Stimulated activated CD8-positive, alpha-beta memory T cell treated with anti-CD3 and anti-CD28 coated beads, Interleukin-15, amount 100 ng/mL, for 4 hours (primary cell): ENCODE measurements around the gene COLGALT1.
"Not testable (repeated sequence)": the region's sequence is repeated elsewhere in the genome, so short reads cannot be mapped to it uniquely, and the experiment has no call there.

Experiments
- DNase-seq, 2 donors: peaks; one replicate each; pipeline ENCODE4 v3.0.0-alpha.2; 2020; ENCODE audit warnings: low read depth in 2 of 2

COLGALT1 gene

GRCh38 chr19:17532557-17532956, 22.9 kb upstream of the COLGALT1 start:
- no peak for DNase-seq

- no peak for DNase-seq
Observed at GRCh38 chr19:17534767-17535166, 20.7 kb upstream of the COLGALT1 start.

- no peak for DNase-seq
Observed at GRCh38 chr19:17536955-17537354, 18.5 kb upstream of the COLGALT1 start.

GRCh38 chr19:17538684-17539237, 16.7 kb upstream of the COLGALT1 start:
- no peak for DNase-seq

- peak; percentile 79 to 91 for DNase-seq
Observed at GRCh38 chr19:17539238-17540117, 16.0 kb upstream of the COLGALT1 start.

GRCh38 chr19:17540174-17540573, 15.3 kb upstream of the COLGALT1 start:
- DNase-seq, result no peak

DNA sequence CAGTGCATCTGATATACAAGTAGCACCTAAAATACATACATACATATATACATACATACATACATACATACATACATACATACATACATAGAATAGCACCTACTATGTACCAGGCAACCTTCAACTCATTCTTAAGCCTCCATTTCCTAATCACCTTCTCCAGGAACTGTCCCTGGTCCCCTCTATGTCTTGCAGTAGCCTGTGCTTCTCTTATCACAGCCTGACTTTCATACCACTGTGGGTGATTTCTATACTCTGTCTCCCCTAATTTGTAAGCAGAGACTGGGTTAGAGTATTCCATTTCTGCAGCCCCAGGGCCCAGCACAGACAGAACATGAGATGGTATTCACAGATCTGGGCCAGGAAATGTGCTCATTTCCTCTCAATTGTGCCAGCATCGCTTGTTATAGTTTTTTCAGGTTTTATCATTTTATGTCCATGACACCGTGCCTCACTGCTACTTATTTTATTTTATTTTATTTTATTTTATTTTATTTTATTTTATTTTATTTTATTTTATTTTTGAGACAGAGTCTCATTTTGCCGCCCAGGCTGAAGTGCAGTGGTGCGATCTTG, 14.2 kb upstream of the COLGALT1 start:
- no peak for DNase-seq

DNA sequence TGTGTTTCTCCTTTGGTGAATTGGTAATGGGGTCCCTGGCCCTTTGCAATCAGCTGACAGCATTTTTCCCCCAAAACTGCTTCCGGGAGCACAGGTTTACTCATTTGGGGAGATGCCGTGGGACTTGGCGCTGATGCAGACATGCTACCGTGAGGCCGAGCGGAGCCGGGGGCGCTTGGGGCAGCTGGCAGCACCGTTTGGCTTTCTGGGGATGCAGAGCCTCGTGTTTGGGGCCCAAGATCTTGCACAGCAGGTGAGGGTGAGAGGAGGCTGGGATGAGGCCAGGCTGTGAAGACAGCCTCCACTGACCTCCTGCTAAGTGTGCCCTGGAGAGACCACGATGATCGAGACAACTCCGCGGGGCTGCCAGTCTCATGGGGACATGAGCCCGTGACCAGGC, 13.4 kb upstream of the COLGALT1 start:
- DNase-seq, result no peak

- DNase-seq, result no peak
Observed at GRCh38 chr19:17542793-17543582, 12.5 kb upstream of the COLGALT1 start.

DNA sequence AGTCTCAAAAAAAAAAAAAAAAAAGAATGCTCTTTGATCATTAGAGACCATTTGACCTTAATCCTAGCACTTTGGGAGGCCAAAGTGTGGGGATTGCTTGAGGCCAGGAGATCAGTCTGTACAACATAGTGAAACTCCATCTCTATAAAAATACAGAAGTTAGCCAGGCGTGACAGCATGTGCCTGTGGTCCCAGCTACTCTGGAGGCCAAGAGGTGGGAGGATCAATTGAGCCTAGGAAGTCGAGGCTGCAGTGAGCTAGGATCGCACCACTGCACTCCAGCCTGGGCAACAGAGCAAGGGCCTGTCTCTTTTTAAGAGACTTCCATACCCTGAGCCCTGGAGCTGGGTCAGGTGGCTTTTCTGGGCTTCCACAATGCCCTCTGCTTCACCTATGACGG, 11.5 kb upstream of the COLGALT1 start:
- DNase-seq, result no peak

- no peak for DNase-seq
Observed at GRCh38 chr19:17544418-17544817, 11.0 kb upstream of the COLGALT1 start.

DNA sequence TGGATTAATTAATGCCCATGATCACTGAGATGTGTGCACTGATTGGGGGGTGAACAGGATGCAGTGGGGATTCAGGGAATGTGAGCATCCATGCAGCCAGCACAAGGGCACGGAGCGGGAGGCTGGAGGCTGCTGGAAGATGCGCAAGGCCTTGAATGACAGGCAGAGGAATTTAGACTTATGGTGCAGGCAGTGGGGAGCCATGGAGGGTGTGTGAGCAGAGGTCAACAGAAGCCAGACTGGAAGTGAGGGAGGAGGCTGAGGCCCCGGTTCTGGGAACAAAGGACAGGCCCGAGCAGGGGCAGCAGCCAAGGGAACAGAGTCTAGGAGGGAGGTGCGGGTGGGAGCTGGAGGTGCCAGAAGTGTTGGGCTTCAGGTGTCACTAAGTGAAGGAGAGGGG, 7.3 kb upstream of the COLGALT1 start:
- DNase-seq, result no peak

DNA sequence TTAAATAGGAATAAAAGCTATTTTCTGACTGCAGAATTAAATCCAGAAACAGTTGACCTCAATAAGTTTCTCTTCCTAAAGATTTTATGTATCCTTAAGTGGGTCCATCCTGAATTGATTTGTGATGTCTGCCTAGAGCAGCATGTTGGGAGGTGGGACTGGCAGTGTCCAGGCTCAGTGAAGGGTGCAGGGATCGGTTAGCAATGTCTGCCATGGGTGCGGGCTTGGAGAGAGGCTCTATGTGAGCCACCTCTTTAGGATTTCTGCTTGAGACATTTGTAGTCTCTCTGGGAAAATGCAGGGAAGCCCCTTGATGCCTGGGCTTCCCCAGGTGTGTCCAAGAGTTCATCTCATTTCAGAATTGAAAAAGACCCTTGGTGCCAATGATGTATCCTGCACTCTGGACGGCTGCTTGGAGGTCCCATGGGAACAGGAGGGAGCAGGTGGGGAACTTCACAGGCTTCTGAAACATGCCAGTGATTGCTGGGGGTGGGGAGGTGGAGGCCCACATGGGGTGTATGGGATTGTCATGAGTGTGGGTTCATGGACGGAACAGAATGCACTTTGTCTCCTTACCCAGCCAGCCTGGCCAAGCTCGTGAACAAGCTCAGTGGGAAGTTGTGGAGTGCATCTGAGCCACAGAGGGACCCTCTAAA, 6.2 kb upstream of the COLGALT1 start:
- DNase-seq, result no peak

DNA sequence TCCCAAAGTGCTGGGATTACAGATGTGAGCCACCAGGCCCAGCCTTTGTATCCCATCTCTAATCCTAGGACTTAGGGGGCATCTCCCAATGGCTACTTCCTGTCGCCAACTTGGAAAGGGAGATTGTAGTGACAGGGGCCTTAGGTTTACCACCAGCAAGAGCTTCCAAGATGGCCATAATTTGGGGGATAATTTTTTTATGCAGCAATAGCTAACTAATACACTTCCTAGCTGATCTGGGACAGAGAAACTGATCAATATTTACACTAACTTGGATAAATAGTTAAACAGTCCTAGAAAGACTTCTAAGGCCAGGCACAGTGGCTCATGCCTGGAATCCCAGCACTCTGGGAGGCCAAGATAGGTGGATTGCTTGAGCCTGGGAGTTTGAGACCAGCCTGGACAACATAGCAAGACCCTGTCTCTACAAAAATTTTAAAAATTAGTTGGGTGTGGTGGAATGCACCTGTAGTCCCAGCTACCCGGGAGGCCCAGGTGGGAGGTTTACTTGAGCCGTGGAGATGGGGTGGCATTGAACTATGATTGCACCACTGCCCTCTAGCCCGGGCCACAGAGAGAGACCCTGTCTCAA, 5.3 kb upstream of the COLGALT1 start:
- DNase-seq, result no peak

DNA sequence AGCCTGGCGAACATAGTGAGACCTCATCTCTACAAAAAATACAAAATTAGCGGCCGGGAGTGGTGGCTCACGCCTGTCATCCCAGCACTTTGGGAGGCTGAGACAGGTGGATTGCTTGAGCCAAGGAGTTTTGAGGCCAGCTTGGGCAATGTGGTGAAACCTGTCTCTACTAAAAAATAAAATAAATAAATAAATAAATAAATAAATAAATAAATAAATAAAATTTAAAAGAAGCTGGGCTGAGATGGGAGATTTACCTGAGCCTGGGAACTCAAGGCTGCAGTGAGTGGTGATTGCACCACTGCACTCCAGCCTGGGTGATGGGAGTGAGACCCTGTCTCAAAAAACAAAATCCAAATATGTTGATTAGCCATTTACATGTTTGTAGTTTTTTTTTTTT, 2.7 kb upstream of the COLGALT1 start:
- not testable (repeated sequence) for DNase-seq

- DNase-seq, result no peak
Observed at GRCh38 chr19:17553256-17553655, 2.2 kb upstream of the COLGALT1 start.

- DNase-seq, result no peak
Observed at GRCh38 chr19:17554968-17555479, 425 bp upstream of the COLGALT1 start.

GRCh38 chr19:17555929-17556813, 722 bp downstream of the COLGALT1 start:
- DNase-seq, result no peak

DNA sequence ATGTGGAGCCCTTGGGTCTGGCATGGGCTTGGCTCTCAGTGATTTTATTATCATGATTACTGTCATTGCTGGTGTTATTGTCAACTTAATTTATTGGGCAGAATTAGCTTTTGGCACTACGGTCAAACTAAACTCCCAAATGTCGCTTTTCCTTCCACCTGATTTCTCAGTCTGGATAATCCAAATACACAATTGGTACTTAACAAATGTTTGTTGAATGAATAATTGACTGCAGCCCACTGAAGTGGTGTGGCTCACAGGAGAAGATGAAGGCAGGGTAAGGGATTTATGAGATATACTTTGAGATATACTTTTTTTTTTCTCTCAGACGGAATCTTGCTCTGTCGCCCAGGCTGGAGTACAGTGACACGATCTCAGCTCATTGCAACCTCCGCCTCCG, 1.5 kb downstream of the COLGALT1 start:
- no peak for DNase-seq

DNA sequence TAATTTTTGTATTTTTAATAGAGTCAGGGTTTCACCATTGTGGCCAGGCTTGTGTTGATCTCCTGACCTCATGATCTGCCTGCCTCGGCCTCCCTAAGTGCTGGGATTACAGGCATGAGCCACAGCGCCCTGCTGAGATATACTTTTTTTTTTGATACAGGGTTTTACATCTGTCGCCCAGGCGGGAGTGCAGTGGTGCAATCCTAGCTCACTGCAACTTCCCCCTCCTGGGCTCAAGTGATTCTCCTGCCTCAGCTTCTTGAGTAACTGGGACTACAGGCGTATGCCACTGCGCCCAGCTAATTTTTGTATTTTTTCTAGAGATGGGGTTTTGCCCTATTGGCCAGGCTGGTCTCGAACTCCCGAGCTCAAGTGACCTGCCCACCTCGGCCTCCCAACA, 2.0 kb downstream of the COLGALT1 start:
- DNase-seq, result no peak
